ENCODE results near the gene SCUBE1.
A peak's percentile ranks its signal among the peaks of the same experiment; 100 is the strongest.

- TF ChIP-seq CTCF (IDR thresholded peaks at IDR 0.05) = peak; percentile 81 to 91 (median 84)
- no peak for TF ChIP-seq EP300 (IDR thresholded peaks at IDR 0.05)
Measured at GRCh38 chr22:43230971-43231723, 112.0 kb downstream of the SCUBE1 start.
